D721Med (cell line): ENCODE results near the gene UBE2F.
"Not testable (repeated sequence)": the region's sequence is repeated elsewhere in the genome, so short reads cannot be mapped to it uniquely, and the experiment has no call there.

Experiments used
- DNase-seq: peaks from one replicate; pipeline ENCODE4 v3.0.0; 2011; ENCODE audit warnings: low spot score; ENCODE audit not compliant: insufficient read length
- FAIRE-seq: peaks from 2 replicates; lab custom pipeline; 2011; peaks lifted over from hg19 to GRCh38; lab: Jason Lieb, UNC
- TF ChIP-seq, protein P1 (sequence below): IDR thresholded peaks from 2 replicates; pipeline ENCODE4 v1.5.1; 2012; ENCODE audit warnings: mild to moderate bottlenecking, control low read depth; ENCODE audit not compliant: insufficient read depth; ENCODE audit errors: missing control alignments

The UBE2F gene

DNA sequence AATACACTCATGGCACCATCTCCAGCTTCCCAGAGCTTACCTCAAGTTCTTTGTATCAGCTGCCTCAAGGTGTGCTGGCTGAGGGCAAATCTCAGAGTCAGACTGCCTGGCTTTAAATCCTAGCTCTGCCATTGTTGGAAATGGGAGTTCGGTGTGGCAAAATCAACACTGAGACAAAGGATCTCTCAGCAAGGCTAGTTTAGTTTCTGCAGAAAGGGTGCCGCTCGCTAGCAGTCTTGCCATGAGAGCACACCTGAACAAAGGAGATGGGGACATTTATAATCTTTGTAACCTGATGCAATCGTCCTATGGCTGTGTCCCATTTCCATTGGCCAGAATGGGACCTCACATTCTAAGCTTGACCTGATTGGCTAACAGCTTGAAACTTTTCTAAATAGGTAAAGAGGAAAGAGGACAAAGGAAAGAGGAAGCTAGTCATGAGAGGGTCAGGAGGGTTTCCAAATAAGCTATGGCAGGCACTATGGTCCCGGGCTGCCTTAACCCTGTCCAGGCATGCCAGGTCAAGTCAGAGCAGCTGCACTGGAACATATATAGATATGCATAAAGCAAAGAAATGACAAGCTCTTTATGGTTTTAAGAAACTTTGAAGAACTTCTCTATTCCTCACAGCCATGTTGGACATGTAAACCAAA lies 4.3 kb upstream of the UBE2F start:
- DNase-seq (no peak), FAIRE-seq (no peak)
- TF ChIP-seq, protein P1, sequence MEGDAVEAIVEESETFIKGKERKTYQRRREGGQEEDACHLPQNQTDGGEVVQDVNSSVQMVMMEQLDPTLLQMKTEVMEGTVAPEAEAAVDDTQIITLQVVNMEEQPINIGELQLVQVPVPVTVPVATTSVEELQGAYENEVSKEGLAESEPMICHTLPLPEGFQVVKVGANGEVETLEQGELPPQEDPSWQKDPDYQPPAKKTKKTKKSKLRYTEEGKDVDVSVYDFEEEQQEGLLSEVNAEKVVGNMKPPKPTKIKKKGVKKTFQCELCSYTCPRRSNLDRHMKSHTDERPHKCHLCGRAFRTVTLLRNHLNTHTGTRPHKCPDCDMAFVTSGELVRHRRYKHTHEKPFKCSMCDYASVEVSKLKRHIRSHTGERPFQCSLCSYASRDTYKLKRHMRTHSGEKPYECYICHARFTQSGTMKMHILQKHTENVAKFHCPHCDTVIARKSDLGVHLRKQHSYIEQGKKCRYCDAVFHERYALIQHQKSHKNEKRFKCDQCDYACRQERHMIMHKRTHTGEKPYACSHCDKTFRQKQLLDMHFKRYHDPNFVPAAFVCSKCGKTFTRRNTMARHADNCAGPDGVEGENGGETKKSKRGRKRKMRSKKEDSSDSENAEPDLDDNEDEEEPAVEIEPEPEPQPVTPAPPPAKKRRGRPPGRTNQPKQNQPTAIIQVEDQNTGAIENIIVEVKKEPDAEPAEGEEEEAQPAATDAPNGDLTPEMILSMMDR: no peak

GRCh38 chr2:237963490-237963991 lies 3.3 kb upstream of the UBE2F start:
- FAIRE-seq, DNase-seq: not testable (repeated sequence)

- TF ChIP-seq, protein P1: no peak
- DNase-seq (no peak), FAIRE-seq (no peak)
Observed at GRCh38 chr2:237964194-237964577, 2.6 kb upstream of the UBE2F start.

DNA sequence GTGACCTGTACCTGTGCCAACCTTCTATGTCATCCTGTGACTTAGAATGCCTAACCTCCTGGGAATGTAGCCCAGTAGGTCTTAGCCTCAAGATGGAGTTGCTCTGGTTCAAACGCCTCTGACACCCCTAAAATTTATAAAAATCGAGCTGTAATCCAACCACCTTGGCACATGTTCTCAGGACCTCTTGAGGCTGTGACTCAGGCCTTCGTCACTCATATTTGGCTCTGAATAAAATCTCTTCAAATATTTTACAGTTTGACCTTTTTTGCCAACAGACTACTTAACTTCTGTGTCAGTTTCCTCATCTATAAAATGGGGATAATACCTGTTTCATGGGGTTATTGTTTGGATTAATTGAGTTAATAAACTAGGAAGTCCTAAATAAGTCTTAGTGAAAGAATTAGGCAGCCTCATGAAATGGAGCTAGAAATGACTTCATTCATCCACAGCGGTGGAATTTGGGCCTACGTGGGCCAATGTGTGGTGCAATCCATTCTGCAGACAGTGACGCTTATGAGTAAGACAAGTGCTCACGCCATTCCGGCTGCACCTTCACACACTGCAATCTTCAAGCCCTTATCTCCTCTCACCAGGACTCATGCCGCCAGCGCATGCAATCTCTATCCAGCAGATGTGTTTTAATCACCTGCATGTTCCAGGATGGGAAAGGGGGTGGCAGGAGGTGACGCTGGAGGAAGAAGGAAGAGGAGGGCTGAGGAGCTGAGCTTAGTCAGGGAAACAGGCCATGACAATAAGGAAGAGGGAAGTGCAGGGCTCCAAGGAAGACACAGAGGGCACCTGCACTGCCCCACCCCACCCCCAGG lies 2.0 kb upstream of the UBE2F start:
- TF ChIP-seq, protein P1: no peak
- no peak for DNase-seq
- FAIRE-seq: no peak

DNA sequence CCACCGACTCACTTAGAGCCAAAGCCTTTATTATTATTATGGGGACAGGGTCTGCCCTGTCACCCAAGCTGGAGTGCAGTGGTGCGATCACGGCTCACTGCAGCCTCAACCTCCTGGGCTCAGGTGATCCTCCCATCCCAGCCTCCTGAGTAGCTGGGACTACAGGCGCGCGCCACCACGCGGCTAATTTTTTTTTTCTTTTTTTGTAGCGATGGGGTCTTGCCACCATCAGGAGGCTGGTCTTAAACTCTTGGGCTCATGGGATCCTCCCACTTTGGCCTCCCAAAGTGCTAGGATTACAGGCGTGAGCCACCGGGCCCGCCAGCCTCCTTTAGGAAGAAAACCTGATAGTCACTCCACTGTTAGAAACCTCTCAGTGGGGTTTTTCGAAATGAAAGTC lies 970 bp upstream of the UBE2F start:
- not testable (repeated sequence) for DNase-seq, FAIRE-seq

- FAIRE-seq: no peak
- TF ChIP-seq, protein P1: no peak
- DNase-seq: no peak
Observed at GRCh38 chr2:237966250-237966564, 607 bp upstream of the UBE2F start.

DNA sequence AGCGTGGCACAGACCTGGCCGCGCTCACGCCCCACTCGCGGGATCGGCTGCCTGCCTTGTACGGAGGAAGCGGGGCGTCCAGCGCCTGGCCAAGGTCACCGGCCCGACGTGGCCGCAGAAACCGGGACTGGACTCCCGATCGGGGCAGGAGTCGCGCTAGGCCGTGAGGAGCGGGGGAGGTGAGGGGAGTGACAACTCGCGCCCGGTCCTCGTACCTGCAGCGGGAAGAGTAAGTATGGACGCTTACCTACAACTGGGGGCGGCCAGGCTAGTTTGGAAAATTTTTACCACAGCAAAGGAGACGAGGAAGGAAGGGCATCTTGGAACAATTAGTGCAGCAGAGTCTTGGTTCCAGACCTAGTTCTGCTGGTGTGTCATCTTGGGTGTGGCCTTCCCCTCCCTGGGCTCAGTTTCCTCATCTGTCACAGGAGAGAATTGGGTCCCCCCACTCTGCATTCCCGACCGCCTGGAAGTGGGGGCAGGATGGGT lies 693 bp downstream of the UBE2F start:
- FAIRE-seq (no peak), DNase-seq (no peak)
- TF ChIP-seq, protein P1: no peak
